H9 (cell line): Measurements from ENCODE around the gene ASCC3. TPM values are rescaled to one million over a fixed set of nuclear protein-coding genes. Genes with fewer than 3 reads are reported as not detected.

Experiments
- DNase-seq: peaks from one replicate; pipeline ENCODE4 v3.0.0-alpha.2; 2017
- H2AFZ ChIP-seq: one replicate; pipeline ENCODE4 v1.6.1; 2013; ENCODE audit warnings: mild to moderate bottlenecking, low read length, control low read depth, moderate library complexity
- H2AK5ac ChIP-seq: 2 replicates; pipeline ENCODE4 v1.6.1; 2013; ENCODE audit warnings: low read length, control low read depth, mixed read lengths; ENCODE audit not compliant: insufficient read length
- H2BK120ac ChIP-seq: one replicate; pipeline ENCODE4 v1.6.1; 2013; ENCODE audit warnings: low read depth, mild to moderate bottlenecking, low read length, control low read depth, inconsistent platforms; ENCODE audit not compliant: poor library complexity, severe bottlenecking
- H2BK12ac ChIP-seq: 2 replicates; pipeline ENCODE4 v1.6.1; 2013; ENCODE audit warnings: low read length, control low read depth, mixed read lengths, low read depth; ENCODE audit not compliant: insufficient read length
- H2BK15ac ChIP-seq: 2 replicates; pipeline ENCODE4 v1.6.1; 2013; ENCODE audit warnings: low read depth, low read length, control low read depth
- H2BK20ac ChIP-seq: one replicate; pipeline ENCODE4 v1.6.1; 2013; ENCODE audit warnings: low read depth, mild to moderate bottlenecking, low read length, control low read depth, inconsistent platforms; ENCODE audit not compliant: poor library complexity, severe bottlenecking
- H2BK5ac ChIP-seq: 2 replicates; pipeline ENCODE4 v1.6.1; 2013; ENCODE audit warnings: low read length, control low read depth, mixed read lengths; ENCODE audit not compliant: insufficient read length
- H3K14ac ChIP-seq: 2 replicates; pipeline ENCODE4 v1.6.1; 2013; ENCODE audit warnings: low read length, control low read depth; ENCODE audit not compliant: insufficient read depth
- H3K18ac ChIP-seq: 2 replicates; pipeline ENCODE4 v1.6.1; 2013; ENCODE audit warnings: low read depth, mild to moderate bottlenecking, mixed read lengths, low read length, control low read depth; ENCODE audit not compliant: insufficient read length
- H3K23ac ChIP-seq: 2 replicates; pipeline ENCODE4 v1.6.1; 2013; ENCODE audit warnings: low read length, control low read depth, mixed read lengths, low read depth; ENCODE audit not compliant: insufficient read length
- H3K23me2 ChIP-seq: 2 replicates; pipeline ENCODE4 v1.6.1; 2013; ENCODE audit warnings: low read depth, mild to moderate bottlenecking, mixed read lengths, low read length, control low read depth; ENCODE audit not compliant: insufficient read length, poor library complexity, severe bottlenecking
- H3K27ac ChIP-seq: 2 replicates; pipeline ENCODE4 v1.5.1; 2013; ENCODE audit warnings: low read length, control low read depth, mixed read lengths, low read depth; ENCODE audit not compliant: insufficient read length
- H3K27me3 ChIP-seq: 2 replicates; pipeline ENCODE4 v1.6.1; 2013; ENCODE audit warnings: low read length, control low read depth, inconsistent platforms; ENCODE audit not compliant: insufficient read depth
- H3K4ac ChIP-seq: 2 replicates; pipeline ENCODE4 v1.6.1; 2013; ENCODE audit warnings: low read depth, mild to moderate bottlenecking, control low read depth, inconsistent platforms, low read length, moderate library complexity
- H3K4me1 ChIP-seq: 2 replicates; pipeline ENCODE4 v1.6.1; 2013; ENCODE audit warnings: low read length, control low read depth, inconsistent platforms; ENCODE audit not compliant: insufficient read depth
- H3K4me2 ChIP-seq: 2 replicates; pipeline ENCODE4 v1.6.1; 2013; ENCODE audit warnings: low read length, control low read depth, mixed read lengths; ENCODE audit not compliant: insufficient read length, insufficient read depth
- H3K56ac ChIP-seq: 2 replicates; pipeline ENCODE4 v1.6.1; 2013; ENCODE audit warnings: low read depth, mild to moderate bottlenecking, mixed read lengths, low read length, control low read depth; ENCODE audit not compliant: insufficient read length
- H3K79me1 ChIP-seq: 2 replicates; pipeline ENCODE4 v1.6.1; 2013; ENCODE audit warnings: low read depth, mild to moderate bottlenecking, moderate library complexity, low read length, control low read depth, inconsistent platforms; ENCODE audit not compliant: insufficient read depth, poor library complexity, severe bottlenecking
- H3K79me2 ChIP-seq: 2 replicates; pipeline ENCODE4 v1.6.1; 2013; ENCODE audit warnings: low read length, control low read depth, inconsistent platforms; ENCODE audit not compliant: insufficient read depth
- H3K9ac ChIP-seq: 2 replicates; pipeline ENCODE4 v1.6.1; 2013; ENCODE audit warnings: low read length, control low read depth, mixed read lengths; ENCODE audit not compliant: insufficient read length; ENCODE audit errors: extremely low read depth
- H3K9me3 ChIP-seq: one replicate; pipeline ENCODE4 v1.6.1; 2013; ENCODE audit warnings: low read depth, low read length, inconsistent platforms; ENCODE audit not compliant: control insufficient read depth
- H3T11ph ChIP-seq: one replicate; pipeline ENCODE4 v1.6.1; 2013; ENCODE audit warnings: mild to moderate bottlenecking, low read length, control low read depth, inconsistent platforms
- H4K20me1 ChIP-seq: one replicate; pipeline ENCODE4 v1.6.1; 2013; ENCODE audit not compliant: control insufficient read depth, insufficient read length, insufficient read depth
- H4K5ac ChIP-seq: 2 replicates; pipeline ENCODE4 v1.6.1; 2013; ENCODE audit warnings: low read depth, mild to moderate bottlenecking, mixed read lengths, low read length, control low read depth; ENCODE audit not compliant: insufficient read length
- H4K8ac ChIP-seq: replicated peaks from 2 replicates; pipeline ENCODE4 v1.6.1; 2013; ENCODE audit warnings: low read length, control low read depth, mixed read lengths, low read depth; ENCODE audit not compliant: insufficient read length
- H4K91ac ChIP-seq: 2 replicates; pipeline ENCODE4 v1.6.1; 2013; ENCODE audit warnings: low read depth, mild to moderate bottlenecking, moderate library complexity, mixed read lengths, low read length, control low read depth; ENCODE audit not compliant: insufficient read length
- H3K27ac Mint-ChIP-seq, 3 experiments: 2 replicates in 2 of 3; 3 replicates in 1 of 3; pipeline ENCODE4 v1.8.0; 2020 to 2021; ENCODE audit warnings: mixed read lengths in 3 of 3, mild to moderate bottlenecking in 1 of 3, moderate library complexity in 1 of 3
- H3K27me3 Mint-ChIP-seq: 2 replicates; pipeline ENCODE4 v1.8.0; 2021; ENCODE audit warnings: low read depth, mild to moderate bottlenecking, moderate library complexity, mixed read lengths
- H3K36me3 Mint-ChIP-seq, 3 experiments: 2 replicates in 2 of 3; 3 replicates in 1 of 3; pipeline ENCODE4 v1.8.0; 2020 to 2021; ENCODE audit warnings: low read depth in 3 of 3, mixed read lengths in 3 of 3; ENCODE audit not compliant: insufficient read depth in 1 of 3
- H3K4me1 Mint-ChIP-seq, 2 experiments: 2 replicates each; pipeline ENCODE4 v1.8.0; 2020; ENCODE audit warnings: mixed read lengths in 2 of 2
- H3K4me3 Mint-ChIP-seq, 2 experiments: 2 replicates in 1 of 2; 3 replicates in 1 of 2; pipeline ENCODE4 v1.8.0; 2020 to 2021; ENCODE audit warnings: mild to moderate bottlenecking in 2 of 2, mixed read lengths in 2 of 2, moderate library complexity in 1 of 2
- H3K9me3 Mint-ChIP-seq, 2 experiments: 2 replicates in 1 of 2; 3 replicates in 1 of 2; pipeline ENCODE4 v1.8.0; 2020; ENCODE audit warnings: mild to moderate bottlenecking in 2 of 2, mixed read lengths in 2 of 2, moderate library complexity in 1 of 2
- WGBS: extraction: QIAGEN DNeasy Blood & Tissue Kit; methylation state at CpG from one replicate; pipeline ENCODE4 v1.1.7; 2013; ENCODE audit warnings: missing lambda C conversion rate, low lambda C conversion rate, mixed read lengths; ENCODE audit not compliant: insufficient read length; ENCODE audit errors: extremely low coverage; 5-methylcytosine and 5-hydroxymethylcytosine counted together
- total RNA-seq: library from RNA; stranded (reverse); gene quantifications from 2 replicates; pipeline ENCODE4 v1.2.1, GENCODE V29; 2021
- TF ChIP-seq, protein P1 (sequence below): fragments of 200-600 bp; sonication (generic); conservative IDR thresholded peaks from 3 replicates; pipeline ENCODE4 v1.8.0; 2021; ENCODE audit warnings: antibody characterized with exemption, mild to moderate bottlenecking

Gene ASCC3
- total RNA-seq, 1 experiment from 2014 or later: 63.8 TPM

DNA sequence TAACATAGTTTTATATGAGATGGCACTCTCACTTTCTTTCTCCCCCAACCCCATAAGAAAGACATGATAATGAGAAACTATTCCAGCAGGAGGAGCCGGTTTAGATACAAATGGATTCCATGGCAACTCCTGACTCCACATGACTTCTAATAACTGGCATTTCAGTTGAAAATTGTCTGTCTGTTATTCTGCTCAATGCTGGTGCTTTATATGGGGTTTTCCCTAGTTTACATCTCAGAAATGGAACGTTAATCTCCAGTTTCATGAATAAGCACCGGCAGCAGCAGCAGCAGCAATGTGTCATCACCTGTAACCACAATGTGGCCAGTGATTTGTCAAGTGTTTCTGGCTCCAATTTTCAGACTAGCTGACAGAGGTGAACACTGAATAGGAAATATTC, 408.5 kb downstream of the ASCC3 start:
- H2AFZ ChIP-seq: no peak overlapping the region
- H3K14ac ChIP-seq: no peak overlapping the region
- H3K79me1 ChIP-seq: no peaks in the 10 kb centered on the region
- H3K79me2 ChIP-seq: no peaks in the 10 kb centered on the region
- H3T11ph ChIP-seq: no peak overlapping the region
- H3K27ac ChIP-seq: no peak overlapping the region
- no peak overlapping the region for H3K56ac ChIP-seq
- H3K27ac Mint-ChIP-seq: no peak overlapping the region
- no peak overlapping the region for H3K23ac ChIP-seq
- H2BK20ac ChIP-seq: no peak overlapping the region
- H3K27me3 Mint-ChIP-seq: peaks cover 9% of the 10 kb centered on the region
- TF ChIP-seq, protein P1, sequence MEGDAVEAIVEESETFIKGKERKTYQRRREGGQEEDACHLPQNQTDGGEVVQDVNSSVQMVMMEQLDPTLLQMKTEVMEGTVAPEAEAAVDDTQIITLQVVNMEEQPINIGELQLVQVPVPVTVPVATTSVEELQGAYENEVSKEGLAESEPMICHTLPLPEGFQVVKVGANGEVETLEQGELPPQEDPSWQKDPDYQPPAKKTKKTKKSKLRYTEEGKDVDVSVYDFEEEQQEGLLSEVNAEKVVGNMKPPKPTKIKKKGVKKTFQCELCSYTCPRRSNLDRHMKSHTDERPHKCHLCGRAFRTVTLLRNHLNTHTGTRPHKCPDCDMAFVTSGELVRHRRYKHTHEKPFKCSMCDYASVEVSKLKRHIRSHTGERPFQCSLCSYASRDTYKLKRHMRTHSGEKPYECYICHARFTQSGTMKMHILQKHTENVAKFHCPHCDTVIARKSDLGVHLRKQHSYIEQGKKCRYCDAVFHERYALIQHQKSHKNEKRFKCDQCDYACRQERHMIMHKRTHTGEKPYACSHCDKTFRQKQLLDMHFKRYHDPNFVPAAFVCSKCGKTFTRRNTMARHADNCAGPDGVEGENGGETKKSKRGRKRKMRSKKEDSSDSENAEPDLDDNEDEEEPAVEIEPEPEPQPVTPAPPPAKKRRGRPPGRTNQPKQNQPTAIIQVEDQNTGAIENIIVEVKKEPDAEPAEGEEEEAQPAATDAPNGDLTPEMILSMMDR: 0 out of 3 replicates have a peak, but pooled peaks have one; percentile 21
- H3K4me1 Mint-ChIP-seq: peaks cover 5 to 14% of the 10 kb centered on the region in 2 experiments
- H4K20me1 ChIP-seq: no peaks in the 10 kb centered on the region
- H3K9me3 Mint-ChIP-seq: peaks cover 0 to 2% of the 10 kb centered on the region in 2 experiments; a peak in 1 of 5 replicates
- no peaks in the 10 kb centered on the region for H3K23me2 ChIP-seq
- no peak overlapping the region for H2BK5ac ChIP-seq
- H2AK5ac ChIP-seq: no peak overlapping the region
- no peak overlapping the region for H4K5ac ChIP-seq
- WGBS: no CpG with 5 or more reads among the region's 3 CpGs
- no peak overlapping the region for H3K4ac ChIP-seq
- no peak overlapping the region for H2BK120ac ChIP-seq
- H2BK15ac ChIP-seq: no peak overlapping the region
- H3K18ac ChIP-seq: no peak overlapping the region
- no peak for DNase-seq
- no peak overlapping the region for H4K8ac ChIP-seq
- H3K27me3 ChIP-seq: peaks cover 34% of the 10 kb centered on the region
- H3K9ac ChIP-seq: no peak overlapping the region
- 0 out of 2 replicates have a peak, but pooled peaks cover 3% of the 10 kb centered on the region for H3K4me1 ChIP-seq
- H3K9me3 ChIP-seq: no peaks in the 10 kb centered on the region
- H4K91ac ChIP-seq: no peak overlapping the region
- no peak overlapping the region for H3K4me3 Mint-ChIP-seq
- no peak overlapping the region for H3K4me2 ChIP-seq
- H2BK12ac ChIP-seq: no peak overlapping the region
- no peaks in the 10 kb centered on the region for H3K36me3 Mint-ChIP-seq
